ENCODE data around the gene ARFIP2. TPM values are rescaled to one million over a fixed set of nuclear protein-coding genes. Genes with fewer than 3 reads are reported as not detected.

The ARFIP2 gene
- total and polyA plus RNA-seq, 2 donors (not counting 3 experiments of a cell fraction or from before 2014, with no cell fraction given) = 48.4 to 62.9 TPM

DNA sequence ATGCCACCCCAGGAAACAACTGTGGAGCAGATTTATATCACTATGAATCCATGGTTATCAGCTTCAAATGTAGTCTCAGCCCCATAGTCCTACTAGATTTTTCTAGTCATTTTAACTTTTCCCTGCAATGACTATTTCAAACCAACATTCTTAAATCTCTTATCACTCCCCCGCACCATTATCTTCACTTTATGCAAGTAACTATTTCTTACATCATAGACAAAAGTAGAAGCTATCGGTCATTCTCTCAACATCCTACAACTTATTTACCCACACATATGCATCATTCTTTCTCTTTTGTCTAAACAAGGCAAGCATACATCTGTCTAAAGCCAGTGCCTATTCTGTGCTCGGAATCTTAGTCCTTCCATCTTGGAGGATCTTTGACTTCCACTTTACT, 4.5 kb upstream of the ARFIP2 start:
- no peak for FAIRE-seq
- TF ChIP-seq POLR2AphosphoS5 (IDR thresholded peaks at IDR 0.05; ENCODE audit: insufficient read depth, low read depth, low read length) = no peak
- no peak for TF ChIP-seq MYC (IDR thresholded peaks at IDR 0.05; ENCODE audit: low read depth, low read length)
- TF ChIP-seq EZH2 (IDR thresholded peaks at IDR 0.05; ENCODE audit: borderline replicate concordance, low read depth, low read length, severe bottlenecking) = no peak
- TF ChIP-seq GATA2 (IDR thresholded peaks at IDR 0.05; ENCODE audit: insufficient read depth, insufficient read length, low read depth, low read length) = no peak
- TF ChIP-seq JUN (IDR thresholded peaks at IDR 0.05; ENCODE audit: borderline replicate concordance, insufficient read depth, insufficient read length, low read depth) = no peak
- TF ChIP-seq POLR2A (IDR thresholded peaks at IDR 0.05; ENCODE audit: low read depth, low read length) = no peak
- TF ChIP-seq, protein P1, sequence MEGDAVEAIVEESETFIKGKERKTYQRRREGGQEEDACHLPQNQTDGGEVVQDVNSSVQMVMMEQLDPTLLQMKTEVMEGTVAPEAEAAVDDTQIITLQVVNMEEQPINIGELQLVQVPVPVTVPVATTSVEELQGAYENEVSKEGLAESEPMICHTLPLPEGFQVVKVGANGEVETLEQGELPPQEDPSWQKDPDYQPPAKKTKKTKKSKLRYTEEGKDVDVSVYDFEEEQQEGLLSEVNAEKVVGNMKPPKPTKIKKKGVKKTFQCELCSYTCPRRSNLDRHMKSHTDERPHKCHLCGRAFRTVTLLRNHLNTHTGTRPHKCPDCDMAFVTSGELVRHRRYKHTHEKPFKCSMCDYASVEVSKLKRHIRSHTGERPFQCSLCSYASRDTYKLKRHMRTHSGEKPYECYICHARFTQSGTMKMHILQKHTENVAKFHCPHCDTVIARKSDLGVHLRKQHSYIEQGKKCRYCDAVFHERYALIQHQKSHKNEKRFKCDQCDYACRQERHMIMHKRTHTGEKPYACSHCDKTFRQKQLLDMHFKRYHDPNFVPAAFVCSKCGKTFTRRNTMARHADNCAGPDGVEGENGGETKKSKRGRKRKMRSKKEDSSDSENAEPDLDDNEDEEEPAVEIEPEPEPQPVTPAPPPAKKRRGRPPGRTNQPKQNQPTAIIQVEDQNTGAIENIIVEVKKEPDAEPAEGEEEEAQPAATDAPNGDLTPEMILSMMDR (IDR thresholded peaks at IDR 0.05; ENCODE audit: extremely low read depth in 1 of 2, insufficient read depth in 1 of 2, low read depth in 1 of 2, low read length in 2 of 2) = no peak
- TF ChIP-seq, protein P2, sequence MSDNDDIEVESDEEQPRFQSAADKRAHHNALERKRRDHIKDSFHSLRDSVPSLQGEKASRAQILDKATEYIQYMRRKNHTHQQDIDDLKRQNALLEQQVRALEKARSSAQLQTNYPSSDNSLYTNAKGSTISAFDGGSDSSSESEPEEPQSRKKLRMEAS (IDR thresholded peaks at IDR 0.05; ENCODE audit: insufficient read depth, insufficient read length) = no peak
- intact Hi-C loops (cut with micrococcal nuclease) (no loop called here), dilution Hi-C loops (cut with MboI; ENCODE audit: extremely low pct_ligation_motif_present, low sequenced_read_pairs) (no loop called here)
- Histone ChIP-seq H3K27ac (ENCODE audit: insufficient read depth, low read depth, low read length) (no peak overlapping the region), H3K27me3 (ENCODE audit: control insufficient read depth in 2 of 2, insufficient read depth in 2 of 2, low read length in 2 of 2) (no peaks in the 10 kb centered on the region), H4K20me1 (replicated peaks; ENCODE audit: control insufficient read depth, extremely low read depth, insufficient read depth, low read length) (no peaks in the 10 kb centered on the region), H3K4me1 (ENCODE audit: control insufficient read depth, extremely low read depth, insufficient read depth, low read length) (peaks cover 12% of the 10 kb centered on the region), H2AFZ (ENCODE audit: low read depth, low read length) (no peak overlapping the region), H3K4me3 (replicated peaks in 1 of 3; ENCODE audit: insufficient read depth in 1 of 3, low read depth in 1 of 3, low read length in 3 of 3) (no peak overlapping the region), H3K9me3 (replicated peaks; ENCODE audit: control insufficient read depth, insufficient read depth, low read length) (no peaks in the 10 kb centered on the region), H3K4me2 (ENCODE audit: insufficient read depth, low read length) (no peak overlapping the region), H3K9ac (replicated peaks; ENCODE audit: extremely low read depth, insufficient read depth, low read length) (no peak overlapping the region), H3K79me2 (ENCODE audit: control insufficient read depth, insufficient read depth, low read length) (peaks cover 24% of the 10 kb centered on the region), H3K36me3 (ENCODE audit: control insufficient read depth in 2 of 2, extremely low read depth in 1 of 2, insufficient read depth in 2 of 2, low read length in 2 of 2) (peaks cover 4 to 5% of the 10 kb centered on the region in 2 experiments), H3K9me1 (replicated peaks; ENCODE audit: control insufficient read depth, extremely low read depth, insufficient read depth, low read length) (no peaks in the 10 kb centered on the region)
- BruUV-seq (replicated peaks) = no TSS peak
- POLR2A ChIA-PET = no interaction called here
- CTCF ChIA-PET = interaction anchor here (1.1 to 3.3 kb wide), 3 partner anchors 20 to 107 kb away, joined by 3 to 13 read pairs (median 6); no protein-coding TSS in a partner anchor
- no peak for DNase-seq (ENCODE audit: low read depth, low spot score)
